NCI-H2107 treated with DMSO at 0.1 percent for 48 hours (cell line): ENCODE measurements around the gene ZNF185.
A peak's percentile ranks its signal among the peaks of the same experiment; 100 is the strongest.

Source experiments
- DNase-seq: peaks from one replicate; lab custom pipeline; 2025; ENCODE audit not compliant: unreplicated experiment; lab: John Stamatoyannopoulos, UW

The ZNF185 gene

GRCh38 chrX:152915541-152916241, 17.8 kb downstream of the ZNF185 start:
- DNase-seq: no peak

GRCh38 chrX:152917656-152918579, 20.1 kb downstream of the ZNF185 start:
- no peak for DNase-seq

- no peak for DNase-seq
These were observed 20.8 kb downstream of the ZNF185 start for GRCh38 chrX:152918707-152919106.

DNA sequence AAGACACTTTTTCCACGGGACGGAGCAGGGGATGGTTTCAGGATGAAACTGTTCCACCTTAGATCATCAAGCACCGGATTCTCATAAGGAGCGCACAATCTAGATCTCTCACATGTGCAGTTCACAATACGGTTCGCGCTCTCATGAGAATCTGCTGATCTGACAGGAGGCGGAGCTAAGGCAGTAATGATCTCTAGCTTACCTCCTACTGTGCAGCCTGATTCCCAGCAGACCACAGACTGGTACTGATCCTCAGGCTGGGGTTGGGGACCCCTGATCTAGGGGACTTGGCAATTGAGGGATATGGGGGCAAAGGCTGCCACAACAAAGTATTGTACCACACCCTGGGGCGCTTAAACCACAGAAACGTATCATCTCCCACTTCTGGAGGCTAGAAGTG, 25.7 kb downstream of the ZNF185 start:
- DNase-seq: no peak

DNA sequence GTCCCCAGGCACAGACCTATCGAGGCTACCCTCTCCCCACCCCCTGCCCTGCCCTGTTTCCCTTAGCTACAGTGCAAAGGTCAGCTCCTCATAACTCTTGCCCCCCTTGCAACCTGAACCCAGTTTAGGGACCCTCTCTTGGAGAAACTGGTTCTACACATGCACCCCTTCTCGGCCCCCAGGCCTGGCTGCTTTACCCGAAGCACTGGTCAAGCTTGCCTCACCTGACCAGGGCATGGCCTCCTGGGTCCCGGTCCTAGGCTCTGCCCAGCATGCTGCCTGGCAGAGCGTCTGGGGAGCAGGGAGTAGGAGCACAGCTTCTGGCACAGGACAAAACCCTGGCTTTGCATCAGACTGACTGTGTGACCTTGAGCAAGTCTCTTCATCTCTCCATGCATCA, 28.0 kb downstream of the ZNF185 start:
- no peak for DNase-seq

GRCh38 chrX:152926279-152926678, 28.4 kb downstream of the ZNF185 start:
- DNase-seq: peak; percentile 58

- no peak for DNase-seq
These were observed 29.1 kb downstream of the ZNF185 start for GRCh38 chrX:152926923-152927322.

DNA sequence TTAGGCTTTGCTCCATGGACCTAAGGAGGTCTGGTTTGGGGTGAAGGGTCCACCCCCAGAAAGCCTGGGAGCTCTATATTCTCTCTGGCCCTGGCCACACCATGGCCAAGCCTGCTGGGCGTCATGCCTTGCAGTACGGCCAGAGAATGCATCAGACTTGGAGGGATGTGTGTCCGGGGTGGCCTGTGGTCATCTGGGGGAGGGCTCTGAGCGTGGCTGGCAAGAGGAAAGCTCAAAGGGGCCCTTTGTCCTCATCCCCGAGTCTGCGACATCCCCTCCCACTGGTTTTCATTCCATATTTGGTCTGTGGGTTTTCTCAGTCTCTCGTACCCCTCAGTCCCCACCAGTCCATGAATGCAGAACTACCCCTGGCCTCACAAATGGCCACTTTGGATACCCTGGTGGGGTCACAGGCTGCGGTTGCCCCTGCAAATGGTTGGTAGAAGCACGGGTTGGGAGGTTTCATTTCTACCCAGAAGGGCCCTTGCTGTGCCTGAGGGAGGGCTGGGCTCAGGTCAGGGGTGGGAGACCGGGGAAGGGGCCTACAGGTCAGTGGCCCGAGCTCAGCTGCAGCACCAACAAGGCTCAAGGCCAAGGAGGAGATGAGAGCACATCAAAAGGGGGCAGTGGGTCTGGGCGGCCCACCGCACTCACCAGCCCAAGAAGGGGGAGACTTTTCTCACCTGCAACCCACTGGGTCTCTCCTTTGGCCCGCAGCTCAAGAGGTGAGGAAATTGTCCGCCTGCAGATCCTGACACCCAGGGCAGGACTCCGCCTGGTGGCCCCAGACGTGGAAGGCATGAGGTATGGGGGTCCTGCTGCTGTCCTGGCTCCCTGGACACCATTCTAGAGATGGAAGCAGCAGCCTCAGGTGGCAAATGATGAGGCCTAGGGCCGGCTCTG, 30.2 kb downstream of the ZNF185 start:
- DNase-seq: no peak

DNA sequence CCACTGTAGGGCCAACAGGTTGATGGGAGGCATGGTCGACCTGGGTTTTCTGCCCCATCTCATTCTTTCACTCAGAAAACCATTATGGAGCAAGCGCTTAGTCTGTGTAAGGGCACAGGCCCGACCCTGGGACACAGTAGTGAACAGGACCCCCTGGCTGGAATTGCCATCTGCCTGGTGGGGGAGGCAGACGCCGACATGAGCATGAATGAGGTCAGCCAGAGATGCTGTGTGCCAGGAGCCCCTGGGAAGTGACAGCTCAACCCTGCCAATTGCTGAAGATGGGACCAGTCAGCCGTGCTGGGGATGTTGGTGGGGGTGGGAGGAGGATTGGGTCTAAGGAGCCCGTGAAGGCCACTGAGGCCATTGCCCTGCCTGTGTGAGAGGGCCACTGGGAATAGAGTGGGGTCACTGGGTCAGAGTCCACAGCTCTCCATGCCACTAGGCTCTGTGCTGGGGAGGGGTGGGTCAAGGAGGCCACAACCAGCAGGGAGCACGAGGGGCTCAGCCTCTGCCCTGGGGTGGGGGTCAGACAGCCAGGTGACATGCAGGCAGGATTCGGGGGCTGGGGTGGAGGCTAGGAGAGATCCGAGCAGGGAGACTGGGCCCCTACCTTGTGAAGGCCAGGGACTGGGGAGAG, 31.0 kb downstream of the ZNF185 start:
- DNase-seq: no peak

GRCh38 chrX:152929898-152930297, 32.0 kb downstream of the ZNF185 start:
- DNase-seq: no peak

DNA sequence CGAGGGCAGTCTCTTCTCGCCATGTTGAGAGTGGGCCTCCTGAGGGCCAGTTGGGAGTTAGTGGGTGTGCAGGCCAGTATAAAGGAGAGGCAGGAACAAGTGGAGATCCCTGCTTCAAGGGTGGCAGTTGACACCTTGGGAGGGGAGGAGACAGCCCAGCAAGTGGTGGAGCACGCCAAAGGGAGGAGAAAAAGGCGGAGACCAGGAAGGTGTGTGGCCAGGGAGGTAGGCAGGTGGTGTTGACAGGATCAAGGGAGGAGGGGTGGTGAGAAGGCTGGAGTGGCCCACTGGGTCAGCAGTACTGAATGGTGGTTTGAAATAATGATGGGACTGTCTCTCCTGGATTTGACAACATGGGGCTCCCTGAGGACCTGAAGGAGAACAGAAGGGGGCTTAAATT, 32.6 kb downstream of the ZNF185 start:
- DNase-seq: no peak

GRCh38 chrX:152932144-152932543, 34.3 kb downstream of the ZNF185 start:
- DNase-seq: no peak

DNA sequence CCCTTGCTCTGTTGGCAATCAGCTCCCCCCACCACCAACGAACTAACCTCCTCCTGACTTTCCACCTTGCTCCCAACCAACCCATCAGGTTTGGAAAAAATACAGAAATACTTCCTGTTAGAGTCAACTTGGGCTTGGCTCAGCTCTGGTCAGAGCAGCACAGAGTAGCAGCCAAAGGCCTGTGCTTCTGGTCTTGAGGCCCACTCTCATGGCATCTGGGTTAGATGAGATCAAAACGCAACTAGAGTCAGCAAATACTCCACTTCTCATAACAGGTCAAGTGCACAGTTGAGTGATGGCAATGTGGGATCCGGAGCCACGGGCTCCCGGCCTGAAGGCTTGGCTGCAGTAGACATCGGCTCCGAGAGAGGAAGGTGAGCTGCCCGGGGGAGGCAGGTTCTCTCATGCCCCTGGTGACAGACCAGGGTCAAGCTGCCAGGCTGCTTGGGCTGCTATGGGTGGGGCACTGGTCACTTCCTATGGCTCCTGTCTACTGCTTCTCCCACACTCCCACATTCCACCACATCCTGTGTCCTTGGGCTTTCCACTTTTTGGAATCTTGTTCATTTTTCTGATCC, 34.8 kb downstream of the ZNF185 start:
- DNase-seq: no peak

- DNase-seq: no peak
These were observed 38.4 kb downstream of the ZNF185 start for GRCh38 chrX:152936306-152936705.

GRCh38 chrX:152937236-152937635, 39.4 kb downstream of the ZNF185 start:
- DNase-seq: no peak

DNA sequence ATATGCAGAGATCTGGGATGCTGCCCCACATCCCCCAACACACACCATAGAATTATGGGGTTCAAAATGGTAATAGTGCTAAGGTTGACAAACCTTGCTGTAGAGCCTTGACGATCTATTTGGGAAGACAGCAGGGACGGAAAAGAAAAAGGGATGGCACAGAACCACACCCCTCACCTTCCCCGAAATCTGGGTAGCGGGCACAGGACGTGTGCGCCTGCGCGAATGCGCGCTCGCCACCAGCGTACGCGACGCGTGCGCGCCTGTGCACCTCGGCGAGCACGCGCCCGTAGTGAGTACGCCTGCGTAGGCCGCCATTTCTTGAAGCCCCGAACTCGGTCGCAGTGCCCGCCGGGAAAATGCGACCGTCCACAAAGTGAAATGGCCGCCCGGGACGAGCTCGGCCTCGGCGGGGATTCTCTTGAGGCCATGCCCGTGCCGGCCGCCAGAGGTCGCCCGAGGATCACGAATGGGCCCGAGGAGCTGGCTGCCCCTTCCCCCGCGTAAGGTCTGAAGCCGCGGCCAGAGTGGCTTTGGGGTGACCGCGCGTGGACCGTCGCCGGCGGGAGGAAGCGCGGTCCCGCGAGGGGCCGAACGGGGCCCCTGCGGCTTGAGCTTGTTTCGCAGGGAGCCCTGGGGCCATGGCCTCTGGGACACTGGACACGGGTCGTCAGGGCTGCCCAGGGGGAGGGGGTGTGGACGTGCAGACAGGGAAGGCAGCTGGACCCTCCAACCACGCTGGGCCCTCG, 43.6 kb downstream of the ZNF185 start:
- peak; percentile 91 for DNase-seq

DNA sequence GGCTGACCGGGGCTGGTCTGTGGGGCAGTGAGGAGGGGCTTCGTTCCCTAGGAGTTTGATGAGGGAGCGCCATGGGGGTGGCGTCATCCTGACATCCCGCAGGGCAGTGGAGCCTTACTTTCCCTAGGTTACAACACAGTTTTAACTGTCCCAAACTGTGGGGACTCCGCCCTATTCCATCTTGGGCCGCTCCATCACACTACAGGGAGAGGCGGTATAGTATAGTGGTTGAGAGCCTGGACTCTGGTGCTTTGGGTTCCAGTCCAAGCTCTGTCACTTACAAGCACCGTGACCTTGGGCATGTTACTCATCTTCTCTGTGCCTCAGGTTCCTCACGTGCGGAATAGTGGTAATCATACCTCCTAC, 44.2 kb downstream of the ZNF185 start:
- DNase-seq: no peak

- no peak for DNase-seq
These were observed 46.0 kb downstream of the ZNF185 start for GRCh38 chrX:152943826-152944225.

GRCh38 chrX:152945021-152945979, 47.4 kb downstream of the ZNF185 start:
- DNase-seq: no peak
